ENCODE results near the gene PCLO.
A peak's percentile ranks its signal among the peaks of the same experiment; 100 is the strongest.

The PCLO gene

GRCh38 chr7:83190659-83191389, 28.1 kb upstream of the PCLO start:
- TF ChIP-seq CTCF (conservative IDR thresholded peaks at IDR 0.05; ENCODE audit: low read depth, low read length), result no peak
- no peak for DNase-seq (ENCODE audit: low read depth)
- H3K4me3 ChIP-seq (ENCODE audit: low read depth, low read length), result no peak overlapping the region

- TF ChIP-seq CTCF (conservative IDR thresholded peaks at IDR 0.05; ENCODE audit: low read depth, low read length), result no peak
- H3K4me3 ChIP-seq (ENCODE audit: low read depth, low read length), result no peak overlapping the region
- peak; percentile 46 for DNase-seq (ENCODE audit: low read depth)
These were observed 16.1 kb upstream of the PCLO start for GRCh38 chr7:83178796-83179195.

GRCh38 chr7:83178066-83178465, 15.4 kb upstream of the PCLO start:
- peak; percentile 11 for DNase-seq (ENCODE audit: low read depth)
- H3K4me3 ChIP-seq (ENCODE audit: low read depth, low read length), result no peak overlapping the region
- no peak for TF ChIP-seq CTCF (conservative IDR thresholded peaks at IDR 0.05; ENCODE audit: low read depth, low read length)

- DNase-seq (ENCODE audit: low read depth), result no peak
- H3K4me3 ChIP-seq (ENCODE audit: low read depth, low read length), result no peak overlapping the region
- no peak for TF ChIP-seq CTCF (conservative IDR thresholded peaks at IDR 0.05; ENCODE audit: low read depth, low read length)
These were observed 11.0 kb upstream of the PCLO start for GRCh38 chr7:83173664-83174063.

- no peak for DNase-seq (ENCODE audit: low read depth)
- H3K4me3 ChIP-seq (ENCODE audit: low read depth, low read length), result no peak overlapping the region
- no peak for TF ChIP-seq CTCF (conservative IDR thresholded peaks at IDR 0.05; ENCODE audit: low read depth, low read length)
These were observed 4.1 kb upstream of the PCLO start for GRCh38 chr7:83166781-83167180.

- peak overlapping the region; percentile 81 for H3K4me3 ChIP-seq (ENCODE audit: low read depth, low read length)
- no peak for TF ChIP-seq CTCF (conservative IDR thresholded peaks at IDR 0.05; ENCODE audit: low read depth, low read length)
- no peak for DNase-seq (ENCODE audit: low read depth)
These were observed 734 bp downstream of the PCLO start for GRCh38 chr7:83161899-83162401.

GRCh38 chr7:83161186-83161585, 1.5 kb downstream of the PCLO start:
- no peak for TF ChIP-seq CTCF (conservative IDR thresholded peaks at IDR 0.05; ENCODE audit: low read depth, low read length)
- peak; percentile 17 for DNase-seq (ENCODE audit: low read depth)
- no peak overlapping the region for H3K4me3 ChIP-seq (ENCODE audit: low read depth, low read length)
